SK-N-SH (cell line): Measurements from ENCODE around the gene SLC25A20. TPM values are rescaled to one million over a fixed set of nuclear protein-coding genes. Genes with fewer than 3 reads are reported as not detected.

Experiments used
- CTCF ChIA-PET: fragments of 300-600, 350-600 bp; formaldehyde crosslinking; extraction: SDS; loops from one replicate; lab custom pipeline; 2021; lab: Yijun Ruan, JAX
- POLR2A ChIA-PET: fragments of 350-600 bp; sonication (Branson Sonifier 250); formaldehyde crosslinking; extraction: SDS; loops from one replicate; lab custom pipeline; 2020; ENCODE audit warnings: antibody characterized with exemption, inconsistent platforms; lab: Yijun Ruan, JAX
- DNase-seq: peaks from one replicate; pipeline ENCODE4 v3.0.0; 2012
- H2AFZ ChIP-seq: fragments of 200-600 bp; sonication (generic); 2 replicates; pipeline ENCODE4 v1.8.1; 2016; ENCODE audit warnings: antibody characterized with exemption, mild to moderate bottlenecking, low read depth
- H3F3A ChIP-seq: fragments of 200-600 bp; sonication (generic); replicated peaks from 2 replicates; pipeline ENCODE3; 2016; ENCODE audit warnings: antibody characterized with exemption, mild to moderate bottlenecking; ENCODE audit not compliant: insufficient read depth
- H3K27ac ChIP-seq, 2 experiments: fragments of 200-500 bp in 1 of 2; fragments of 200-600 bp in 1 of 2; sonication (Bioruptor generic) in 1 of 2; sonication (generic), shearing (Covaris generic) in 1 of 2; 2 replicates each; pipeline versions ENCODE4 v1.5.1 to v1.6.1; 2014 to 2016; ENCODE audit warnings: low read depth in 2 of 2, inconsistent platforms in 1 of 2, low read length in 1 of 2, mild to moderate bottlenecking in 1 of 2, mixed read lengths in 1 of 2
- H3K27me3 ChIP-seq: fragments of 200-600 bp; sonication (generic), shearing (Covaris generic); 2 replicates; pipeline ENCODE4 v1.6.1; 2016; ENCODE audit warnings: mixed run types; ENCODE audit not compliant: insufficient read depth
- H3K36me3 ChIP-seq, 2 experiments: fragments of 200-500 bp in 1 of 2; fragments of 200-600 bp in 1 of 2; sonication (Bioruptor generic) in 1 of 2; sonication (generic) in 1 of 2; replicated peaks in 1 of 2; 2 replicates each; pipeline versions ENCODE3 to v1.5.1; 2014 to 2016; ENCODE audit warnings: low read length in 1 of 2, mild to moderate bottlenecking in 1 of 2; ENCODE audit not compliant: insufficient read depth in 2 of 2, control insufficient read depth in 1 of 2
- H3K4me1 ChIP-seq, 2 experiments: fragments of 200-500 bp in 1 of 2; fragments of 200-600 bp in 1 of 2; sonication (Bioruptor generic) in 1 of 2; sonication (generic), shearing (Covaris generic) in 1 of 2; 2 replicates each; pipeline versions ENCODE4 v1.5.1 to v1.6.1; 2014 to 2016; ENCODE audit warnings: low read depth in 1 of 2, low read length in 1 of 2, mixed run types in 1 of 2; ENCODE audit not compliant: insufficient read depth in 2 of 2, control insufficient read depth in 1 of 2
- H3K4me2 ChIP-seq: fragments of 200-600 bp; sonication (generic), shearing (Covaris generic); 2 replicates; pipeline ENCODE4 v1.6.1; 2017; ENCODE audit warnings: mixed run types
- H3K4me3 ChIP-seq, 2 experiments: fragments of 200-500 bp in 1 of 2; fragments of 200-600 bp in 1 of 2; sonication (Bioruptor generic) in 1 of 2; sonication (generic), shearing (Covaris generic) in 1 of 2; 2 replicates each; pipeline versions ENCODE4 v1.5.1 to v1.8.1; 2014 to 2016; ENCODE audit warnings: low read depth in 2 of 2, inconsistent platforms in 1 of 2, low read length in 1 of 2, mild to moderate bottlenecking in 1 of 2, mixed read lengths in 1 of 2, moderate library complexity in 1 of 2
- H3K79me2 ChIP-seq: fragments of 200-600 bp; sonication (generic); 2 replicates; pipeline ENCODE4 v1.8.1; 2017; ENCODE audit warnings: mild to moderate bottlenecking; ENCODE audit not compliant: insufficient read depth
- H3K9ac ChIP-seq: fragments of 200-600 bp; sonication (generic); 2 replicates; pipeline ENCODE4 v1.6.1; 2017; ENCODE audit warnings: mixed run types
- H3K9me2 ChIP-seq: fragments of 200-600 bp; sonication (generic); 2 replicates; pipeline ENCODE4 v1.6.1; 2017; ENCODE audit warnings: mixed run types
- H3K9me3 ChIP-seq: fragments of 200-600 bp; sonication (generic); 2 replicates; pipeline ENCODE4 v1.6.1; 2017; ENCODE audit warnings: mixed run types, mild to moderate bottlenecking, moderate library complexity
- H4K20me1 ChIP-seq: fragments of 200-600 bp; sonication (generic); 2 replicates; pipeline ENCODE4 v1.6.1; 2017; ENCODE audit warnings: mild to moderate bottlenecking, mixed run types; ENCODE audit not compliant: insufficient read depth
- EZH2phosphoT487 ChIP-seq: fragments of 200-600 bp; sonication (generic); IDR thresholded peaks from 2 replicates; pipeline ENCODE4 v1.6.1; 2017; ENCODE audit warnings: low read depth, mixed run types, mild to moderate bottlenecking, antibody characterized with exemption, moderate library complexity, borderline replicate concordance
- FOSL2 ChIP-seq: IDR thresholded peaks from 2 replicates; pipeline ENCODE4 v1.4.0; 2012; ENCODE audit warnings: low read depth, mild to moderate bottlenecking, moderate library complexity, borderline replicate concordance
- FOXJ3 ChIP-seq: sonication (generic); formaldehyde crosslinking; IDR thresholded peaks from 2 replicates; pipeline ENCODE4 v1.5.1; 2020; ENCODE audit warnings: mild to moderate bottlenecking, missing genetic modification reagents
- FOXM1 ChIP-seq: IDR thresholded peaks from 2 replicates; pipeline ENCODE4 v1.4.0; 2012; ENCODE audit warnings: low read depth, mild to moderate bottlenecking
- GATA2 ChIP-seq: sonication (generic); formaldehyde crosslinking; IDR thresholded peaks from 2 replicates; pipeline ENCODE4 v1.5.0; 2020; ENCODE audit warnings: mild to moderate bottlenecking, missing genetic modification reagents
- JUND ChIP-seq: IDR thresholded peaks from 2 replicates; pipeline ENCODE4 v1.4.0; 2012
- NFIC ChIP-seq: IDR thresholded peaks from 2 replicates; pipeline ENCODE4 v1.4.0; 2012; ENCODE audit warnings: borderline replicate concordance
- RAD21 ChIP-seq: IDR thresholded peaks from 2 replicates; pipeline ENCODE4 v1.6.1; 2012; ENCODE audit warnings: mild to moderate bottlenecking, low read length
- RXRA ChIP-seq: IDR thresholded peaks from 2 replicates; pipeline ENCODE4 v1.4.0; 2012; ENCODE audit warnings: low read depth, mild to moderate bottlenecking, borderline replicate concordance
- TAF1 ChIP-seq: IDR thresholded peaks from 2 replicates; pipeline ENCODE4 v1.6.1; 2012; ENCODE audit warnings: low read depth, mild to moderate bottlenecking, low read length, moderate library complexity, borderline replicate concordance
- WGBS: methylation state at CpG from one replicate; pipeline ENCODE4 v1.1.6; 2017; ENCODE audit warnings: low lambda C conversion rate; 5-methylcytosine and 5-hydroxymethylcytosine counted together
- polyA plus RNA-seq, 3 experiments: library from polyadenylated mRNA; depleted of rRNA; stranded (reverse); fragments of >200 nt; gene quantifications; 2 replicates each; pipeline ENCODE4 v1.2.3, GENCODE V29; 2012
- TF ChIP-seq, protein P1 (sequence below): fragments of 200-600 bp; sonication (generic); IDR thresholded peaks from 2 replicates; pipeline ENCODE4 v1.6.1; 2017; ENCODE audit warnings: antibody characterized with exemption, mild to moderate bottlenecking, moderate library complexity
- TF ChIP-seq, protein P2 (sequence below): IDR thresholded peaks from 2 replicates; pipeline ENCODE4 v1.4.0; 2012; ENCODE audit warnings: low read depth, borderline replicate concordance
- TF ChIP-seq, protein P3 (sequence below): fragments of 150-350 bp; IDR thresholded peaks from 2 replicates; pipeline ENCODE4 v1.6.1; 2016; ENCODE audit warnings: mild to moderate bottlenecking, low read depth, low read length

SLC25A20 gene
- polyA plus RNA-seq, 1 of the 3 experiments (the other 2 are of a cell fraction): 30.3 TPM

DNA sequence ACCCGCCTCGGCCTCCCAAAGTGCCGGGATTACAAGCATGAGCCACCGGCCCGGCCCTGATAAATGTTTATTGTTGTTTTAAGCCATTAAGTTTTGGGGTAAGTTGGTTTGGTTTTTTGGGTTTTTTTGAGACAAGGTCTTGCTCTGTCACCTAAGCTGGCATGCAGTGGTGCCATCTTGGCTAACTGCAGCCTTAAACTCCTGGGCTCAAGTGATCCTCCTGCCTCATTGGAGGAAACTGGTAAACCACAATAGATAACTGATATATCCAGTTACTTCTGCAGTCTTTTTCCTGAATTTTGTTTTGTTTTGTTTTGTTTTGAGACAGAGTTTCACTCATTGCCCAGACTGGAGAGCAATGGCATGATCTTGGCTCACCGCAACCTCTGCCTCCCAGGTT is 4.2 kb downstream of the SLC25A20 start:
- no peak overlapping the region for H3K9ac ChIP-seq
- TF ChIP-seq, protein P1, sequence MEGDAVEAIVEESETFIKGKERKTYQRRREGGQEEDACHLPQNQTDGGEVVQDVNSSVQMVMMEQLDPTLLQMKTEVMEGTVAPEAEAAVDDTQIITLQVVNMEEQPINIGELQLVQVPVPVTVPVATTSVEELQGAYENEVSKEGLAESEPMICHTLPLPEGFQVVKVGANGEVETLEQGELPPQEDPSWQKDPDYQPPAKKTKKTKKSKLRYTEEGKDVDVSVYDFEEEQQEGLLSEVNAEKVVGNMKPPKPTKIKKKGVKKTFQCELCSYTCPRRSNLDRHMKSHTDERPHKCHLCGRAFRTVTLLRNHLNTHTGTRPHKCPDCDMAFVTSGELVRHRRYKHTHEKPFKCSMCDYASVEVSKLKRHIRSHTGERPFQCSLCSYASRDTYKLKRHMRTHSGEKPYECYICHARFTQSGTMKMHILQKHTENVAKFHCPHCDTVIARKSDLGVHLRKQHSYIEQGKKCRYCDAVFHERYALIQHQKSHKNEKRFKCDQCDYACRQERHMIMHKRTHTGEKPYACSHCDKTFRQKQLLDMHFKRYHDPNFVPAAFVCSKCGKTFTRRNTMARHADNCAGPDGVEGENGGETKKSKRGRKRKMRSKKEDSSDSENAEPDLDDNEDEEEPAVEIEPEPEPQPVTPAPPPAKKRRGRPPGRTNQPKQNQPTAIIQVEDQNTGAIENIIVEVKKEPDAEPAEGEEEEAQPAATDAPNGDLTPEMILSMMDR: no peak
- TF ChIP-seq, all 33 proteins: peak for 0
- no peaks in the 10 kb centered on the region for H3K9me2 ChIP-seq
- H3K9me3 ChIP-seq: no peaks in the 10 kb centered on the region
- H3K4me3 ChIP-seq: no peak overlapping the region
- H3F3A ChIP-seq: no peaks in the 10 kb centered on the region
- POLR2A ChIA-PET: interaction anchor here (0.7 kb wide), 1 partner anchor 51 kb away, joined by 4 read pairs; no protein-coding TSS in a partner anchor
- no peaks in the 10 kb centered on the region for H4K20me1 ChIP-seq
- DNase-seq: no peak
- 99% methylated on average over 6 of the region's 6 CpGs for WGBS
- no peaks in the 10 kb centered on the region for H3K79me2 ChIP-seq
- H3K27me3 ChIP-seq: no peaks in the 10 kb centered on the region
- H3K4me1 ChIP-seq: peaks cover 7 to 9% of the 10 kb centered on the region in 2 experiments; a peak in 1 of 4 replicates
- no peaks in the 10 kb centered on the region for H3K36me3 ChIP-seq
- H3K4me2 ChIP-seq: no peak overlapping the region
- no peak overlapping the region for H3K27ac ChIP-seq
- CTCF ChIA-PET: no interaction called here
- no peak overlapping the region for H2AFZ ChIP-seq

DNA sequence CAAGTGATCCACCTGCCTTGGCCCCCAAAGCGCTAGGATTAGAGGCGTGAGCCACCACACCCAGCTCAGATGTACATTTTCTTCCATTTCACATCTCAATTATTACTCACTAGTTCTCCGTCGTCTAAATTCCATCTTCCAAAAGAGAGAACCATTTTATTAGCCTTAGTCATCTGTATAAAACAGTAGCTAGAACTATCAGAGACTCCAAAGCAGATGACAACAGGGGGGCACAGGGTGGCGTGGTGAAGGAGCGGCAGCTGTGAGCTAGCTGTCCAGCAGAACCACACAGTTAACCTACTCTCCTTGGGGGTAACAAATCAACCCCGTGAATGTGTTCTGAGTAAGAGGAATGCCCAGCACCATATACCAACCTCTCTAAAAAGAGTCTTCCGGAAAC is 7.1 kb downstream of the SLC25A20 start:
- H3K36me3 ChIP-seq: no peaks in the 10 kb centered on the region
- H3K4me2 ChIP-seq: no peak overlapping the region
- no peaks in the 10 kb centered on the region for H3K79me2 ChIP-seq
- no peak overlapping the region for H3K9ac ChIP-seq
- no peak overlapping the region for H2AFZ ChIP-seq
- TF ChIP-seq EZH2phosphoT487: no peak
- H3K9me2 ChIP-seq: no peaks in the 10 kb centered on the region
- POLR2A ChIA-PET: no interaction called here
- H3K27ac ChIP-seq: no peak overlapping the region
- H3K27me3 ChIP-seq: no peaks in the 10 kb centered on the region
- WGBS: 90% methylated on average over 8 of the region's 8 CpGs
- CTCF ChIA-PET: no interaction called here
- no peaks in the 10 kb centered on the region for H3K9me3 ChIP-seq
- no peaks in the 10 kb centered on the region for H3K4me1 ChIP-seq
- no peak for DNase-seq
- H4K20me1 ChIP-seq: no peaks in the 10 kb centered on the region
- no peak overlapping the region for H3K4me3 ChIP-seq
- no peaks in the 10 kb centered on the region for H3F3A ChIP-seq

DNA sequence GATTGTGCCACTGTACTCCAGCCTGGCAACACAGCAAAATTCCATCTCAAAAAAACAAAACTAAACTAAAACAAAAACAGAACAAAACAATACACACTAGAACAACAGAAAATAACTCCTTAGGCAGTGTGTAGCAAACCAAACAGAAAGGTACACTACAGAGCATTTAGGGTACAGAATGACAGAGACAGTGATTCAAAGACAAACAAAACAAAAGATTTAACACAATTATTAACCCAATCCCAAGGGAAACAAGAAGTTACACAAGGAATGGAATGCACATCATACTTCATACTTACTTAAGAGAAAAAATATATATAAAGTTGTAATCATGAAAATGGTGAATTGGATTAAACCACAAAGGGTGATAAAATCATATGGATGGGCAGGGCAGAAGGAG is 12.9 kb downstream of the SLC25A20 start:
- Histone ChIP-seq H3K36me3 (peaks cover 0 to 2% of the 10 kb centered on the region in 2 experiments), H3K9me2 (no peaks in the 10 kb centered on the region), H3K4me2 (no peak overlapping the region), H2AFZ (no peak overlapping the region), H3K9me3 (no peaks in the 10 kb centered on the region), H3K4me1 (no peaks in the 10 kb centered on the region), H4K20me1 (no peaks in the 10 kb centered on the region), H3K4me3 (no peak overlapping the region), H3K79me2 (no peaks in the 10 kb centered on the region), H3F3A (no peaks in the 10 kb centered on the region), H3K27me3 (no peaks in the 10 kb centered on the region), H3K9ac (no peak overlapping the region), H3K27ac (no peak overlapping the region)
- ChIA-PET CTCF (interaction anchor here (1.5 kb wide), 1 partner anchor 12 kb away, joined by 4 read pairs; no protein-coding TSS in a partner anchor), POLR2A (no interaction called here)
- DNase-seq: no peak
- TF ChIP-seq FOXJ3 (CRISPR knock-in tag) (no peak), FOSL2 (no peak), JUND (no peak), FOXM1 (no peak), RAD21 (no peak), NFIC (no peak), TAF1 (no peak), GATA2 (CRISPR knock-in tag) (no peak), RXRA (no peak)
- TF ChIP-seq, protein P1: no peak
- TF ChIP-seq, protein P2, sequence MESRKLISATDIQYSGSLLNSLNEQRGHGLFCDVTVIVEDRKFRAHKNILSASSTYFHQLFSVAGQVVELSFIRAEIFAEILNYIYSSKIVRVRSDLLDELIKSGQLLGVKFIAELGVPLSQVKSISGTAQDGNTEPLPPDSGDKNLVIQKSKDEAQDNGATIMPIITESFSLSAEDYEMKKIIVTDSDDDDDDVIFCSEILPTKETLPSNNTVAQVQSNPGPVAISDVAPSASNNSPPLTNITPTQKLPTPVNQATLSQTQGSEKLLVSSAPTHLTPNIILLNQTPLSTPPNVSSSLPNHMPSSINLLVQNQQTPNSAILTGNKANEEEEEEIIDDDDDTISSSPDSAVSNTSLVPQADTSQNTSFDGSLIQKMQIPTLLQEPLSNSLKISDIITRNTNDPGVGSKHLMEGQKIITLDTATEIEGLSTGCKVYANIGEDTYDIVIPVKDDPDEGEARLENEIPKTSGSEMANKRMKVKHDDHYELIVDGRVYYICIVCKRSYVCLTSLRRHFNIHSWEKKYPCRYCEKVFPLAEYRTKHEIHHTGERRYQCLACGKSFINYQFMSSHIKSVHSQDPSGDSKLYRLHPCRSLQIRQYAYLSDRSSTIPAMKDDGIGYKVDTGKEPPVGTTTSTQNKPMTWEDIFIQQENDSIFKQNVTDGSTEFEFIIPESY: no peak
- TF ChIP-seq, protein P3, sequence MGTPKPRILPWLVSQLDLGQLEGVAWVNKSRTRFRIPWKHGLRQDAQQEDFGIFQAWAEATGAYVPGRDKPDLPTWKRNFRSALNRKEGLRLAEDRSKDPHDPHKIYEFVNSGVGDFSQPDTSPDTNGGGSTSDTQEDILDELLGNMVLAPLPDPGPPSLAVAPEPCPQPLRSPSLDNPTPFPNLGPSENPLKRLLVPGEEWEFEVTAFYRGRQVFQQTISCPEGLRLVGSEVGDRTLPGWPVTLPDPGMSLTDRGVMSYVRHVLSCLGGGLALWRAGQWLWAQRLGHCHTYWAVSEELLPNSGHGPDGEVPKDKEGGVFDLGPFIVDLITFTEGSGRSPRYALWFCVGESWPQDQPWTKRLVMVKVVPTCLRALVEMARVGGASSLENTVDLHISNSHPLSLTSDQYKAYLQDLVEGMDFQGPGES: no peak
